ENCODE data around the gene IMPDH1. TPM values are rescaled to one million over a fixed set of nuclear protein-coding genes. Genes with fewer than 3 reads are reported as not detected.

The IMPDH1 gene
- total RNA-seq, 2 donors from 2014 or later: 48.1 to 59.7 TPM

- Histone ChIP-seq H3K27me3 (replicated peaks; ENCODE audit: insufficient read depth) (no peaks in the 10 kb centered on the region), H3K36me3 (no peaks in the 10 kb centered on the region), H3K27ac (no peak overlapping the region), H3K4me1 (ENCODE audit: control insufficient read depth in 1 of 2, low read depth in 2 of 2) (peaks cover 0 to 16% of the 10 kb centered on the region in 2 donors), H3K9me3 (no peaks in the 10 kb centered on the region), H3K4me3 (no peak overlapping the region)
- TF ChIP-seq CTCF (IDR thresholded peaks at IDR 0.05): no peak
- DNase-seq (ENCODE audit: low spot score) (no peak), ATAC-seq (ENCODE audit: insufficient number of reproducible peaks, low FRiP score, low read depth) (no peak)
Measured at GRCh38 chr7:128443831-128444600, 34.2 kb upstream of the IMPDH1 start.

GRCh38 chr7:128442356-128442755 is 32.6 kb upstream of the IMPDH1 start:
- H3K27me3 ChIP-seq (replicated peaks; ENCODE audit: insufficient read depth): no peaks in the 10 kb centered on the region
- no peaks in the 10 kb centered on the region for H3K9me3 ChIP-seq
- no peak overlapping the region for H3K4me3 ChIP-seq
- no peak overlapping the region for H3K27ac ChIP-seq
- DNase-seq (ENCODE audit: low spot score) (no peak), ATAC-seq (ENCODE audit: insufficient number of reproducible peaks, low FRiP score, low read depth) (no peak)
- no peaks in the 10 kb centered on the region for H3K36me3 ChIP-seq
- H3K4me1 ChIP-seq (ENCODE audit: control insufficient read depth in 1 of 2, low read depth in 2 of 2): peaks cover 0 to 16% of the 10 kb centered on the region in 2 donors
- no peak for TF ChIP-seq CTCF (IDR thresholded peaks at IDR 0.05)

- no peaks in the 10 kb centered on the region for H3K4me1 ChIP-seq (ENCODE audit: control insufficient read depth in 1 of 2, low read depth in 2 of 2)
- DNase-seq (ENCODE audit: low spot score) (no peak), ATAC-seq (ENCODE audit: insufficient number of reproducible peaks, low FRiP score, low read depth) (no peak)
- H3K27ac ChIP-seq: no peak overlapping the region
- H3K4me3 ChIP-seq: no peak overlapping the region
- no peaks in the 10 kb centered on the region for H3K27me3 ChIP-seq (replicated peaks; ENCODE audit: insufficient read depth)
- H3K9me3 ChIP-seq: no peaks in the 10 kb centered on the region
- TF ChIP-seq CTCF (IDR thresholded peaks at IDR 0.05): no peak
- no peaks in the 10 kb centered on the region for H3K36me3 ChIP-seq
Measured at GRCh38 chr7:128437426-128438332, 27.9 kb upstream of the IMPDH1 start.

- no peaks in the 10 kb centered on the region for H3K36me3 ChIP-seq
- H3K27ac ChIP-seq: no peak overlapping the region
- TF ChIP-seq CTCF (IDR thresholded peaks at IDR 0.05): no peak
- DNase-seq (ENCODE audit: low spot score) (no peak), ATAC-seq (ENCODE audit: insufficient number of reproducible peaks, low FRiP score, low read depth) (no peak)
- H3K4me1 ChIP-seq (ENCODE audit: control insufficient read depth in 1 of 2, low read depth in 2 of 2): no peaks in the 10 kb centered on the region
- no peaks in the 10 kb centered on the region for H3K27me3 ChIP-seq (replicated peaks; ENCODE audit: insufficient read depth)
- no peak overlapping the region for H3K4me3 ChIP-seq
- H3K9me3 ChIP-seq: no peaks in the 10 kb centered on the region
Measured at GRCh38 chr7:128435327-128435686, 25.5 kb upstream of the IMPDH1 start.

Measured in thoracic aorta (tissue), 2 donors.